Effector memory CD8-positive, alpha-beta T cell (primary cell): Measurements from ENCODE around the gene NKAIN2.

Experiments used
- ATAC-seq: fragments of 150-1000 bp; cut with Tn5 transposase; replicated peaks from 2 replicates; pipeline ENCODE4 v1.10.0; 2021; ENCODE audit warnings: mild to moderate bottlenecking, moderate library complexity
- DNase-seq, 3 experiments: peaks; one replicate each; pipeline ENCODE4 v3.0.0; 2021
- H3K27ac Mint-ChIP-seq, 2 donors: one replicate each; pipeline ENCODE4 v1.8.0; 2022; ENCODE audit warnings: mild to moderate bottlenecking in 2 of 2, mixed read lengths in 2 of 2, moderate library complexity in 2 of 2
- H3K27me3 Mint-ChIP-seq, 2 donors: one replicate each; pipeline ENCODE4 v1.8.0; 2022; ENCODE audit warnings: mixed read lengths in 2 of 2
- H3K36me3 Mint-ChIP-seq: one replicate; pipeline ENCODE4 v1.8.0; 2022; ENCODE audit warnings: mild to moderate bottlenecking, moderate library complexity, mixed read lengths; ENCODE audit not compliant: insufficient read depth
- H3K4me1 Mint-ChIP-seq, 2 donors: one replicate each; pipeline ENCODE4 v1.8.0; 2022; ENCODE audit warnings: low read depth in 2 of 2, mixed read lengths in 2 of 2
- H3K4me3 Mint-ChIP-seq, 2 donors: one replicate each; pipeline ENCODE4 v1.8.0; 2022; ENCODE audit warnings: mild to moderate bottlenecking in 2 of 2, mixed read lengths in 2 of 2, moderate library complexity in 2 of 2
- H3K9me3 Mint-ChIP-seq, 2 donors: one replicate each; pipeline ENCODE4 v1.8.0; 2022; ENCODE audit warnings: mixed read lengths in 2 of 2

The NKAIN2 gene

DNA sequence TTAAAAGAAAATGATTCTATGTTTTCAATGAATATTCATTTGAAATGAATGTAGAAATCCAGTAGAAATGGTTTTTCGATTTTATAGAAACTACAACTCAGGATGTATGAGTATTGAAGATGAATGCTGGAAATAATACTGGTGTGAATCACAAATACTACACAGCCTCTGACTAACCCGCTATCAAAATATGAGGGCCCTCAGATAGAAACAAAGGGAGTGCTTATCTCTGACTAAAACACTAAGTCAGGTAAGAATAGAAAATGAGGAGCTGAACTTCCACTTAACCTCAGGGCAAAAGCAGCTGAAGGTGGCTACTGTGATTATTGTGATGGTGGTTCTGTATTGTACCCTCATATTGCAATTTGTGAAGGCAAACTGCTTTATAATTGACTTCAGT, 937.7 kb downstream of the NKAIN2 start:
- H3K27ac Mint-ChIP-seq: no peak overlapping the region
- ATAC-seq (no peak), DNase-seq (no peak)
- no peaks in the 10 kb centered on the region for H3K36me3 Mint-ChIP-seq
- H3K27me3 Mint-ChIP-seq: no peaks in the 10 kb centered on the region
- no peaks in the 10 kb centered on the region for H3K4me1 Mint-ChIP-seq
- H3K9me3 Mint-ChIP-seq: peaks cover 6 to 9% of the 10 kb centered on the region in 2 donors
- no peak overlapping the region for H3K4me3 Mint-ChIP-seq

DNA sequence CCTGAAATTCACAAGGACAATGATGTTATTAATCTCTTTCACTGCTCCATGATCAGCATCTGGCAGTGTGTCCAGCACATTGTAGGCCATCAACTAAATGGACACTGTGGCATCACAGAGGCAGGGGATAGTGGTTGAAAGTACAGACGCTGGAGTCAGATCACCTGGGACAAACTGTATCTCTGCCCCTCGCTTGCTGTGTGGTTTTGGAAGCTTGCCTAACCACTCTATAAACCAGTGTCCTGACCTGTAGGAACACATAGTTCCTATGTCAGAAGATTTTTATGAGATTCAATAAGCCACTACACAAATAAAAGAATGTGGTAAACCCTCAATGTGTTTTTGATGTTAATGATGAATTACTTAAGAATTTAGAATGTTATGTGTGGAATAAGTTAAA, 939.3 kb downstream of the NKAIN2 start:
- Mint-ChIP-seq H3K4me3 (no peak overlapping the region), H3K9me3 (peaks cover 0 to 6% of the 10 kb centered on the region in 2 donors), H3K27me3 (no peaks in the 10 kb centered on the region), H3K4me1 (no peaks in the 10 kb centered on the region), H3K36me3 (no peaks in the 10 kb centered on the region), H3K27ac (no peak overlapping the region)
- ATAC-seq: no peak
- no peak for DNase-seq

DNA sequence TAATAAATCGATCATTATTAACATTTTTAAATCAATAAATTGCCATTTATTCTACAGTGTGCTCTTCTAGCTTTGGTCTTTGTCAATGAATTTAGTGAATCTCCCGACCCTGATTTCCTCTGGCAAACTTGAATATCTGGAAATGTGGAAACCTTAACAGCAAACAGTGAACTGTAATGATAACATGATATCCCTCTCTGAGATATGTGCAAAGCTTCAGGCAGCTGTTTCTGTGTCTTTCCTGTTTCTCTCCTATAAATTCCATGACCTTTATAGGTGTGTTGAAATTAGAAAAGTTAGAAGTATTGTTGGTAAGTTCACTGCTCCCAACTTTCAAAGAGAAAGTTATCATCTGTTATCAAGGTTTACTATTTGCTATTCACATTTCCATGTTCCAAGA, 939.8 kb downstream of the NKAIN2 start:
- ATAC-seq (no peak), DNase-seq (no peak)
- Mint-ChIP-seq H3K9me3 (peaks cover 0 to 6% of the 10 kb centered on the region in 2 donors), H3K27ac (no peak overlapping the region), H3K27me3 (no peaks in the 10 kb centered on the region), H3K36me3 (no peaks in the 10 kb centered on the region), H3K4me1 (no peaks in the 10 kb centered on the region), H3K4me3 (no peak overlapping the region)

DNA sequence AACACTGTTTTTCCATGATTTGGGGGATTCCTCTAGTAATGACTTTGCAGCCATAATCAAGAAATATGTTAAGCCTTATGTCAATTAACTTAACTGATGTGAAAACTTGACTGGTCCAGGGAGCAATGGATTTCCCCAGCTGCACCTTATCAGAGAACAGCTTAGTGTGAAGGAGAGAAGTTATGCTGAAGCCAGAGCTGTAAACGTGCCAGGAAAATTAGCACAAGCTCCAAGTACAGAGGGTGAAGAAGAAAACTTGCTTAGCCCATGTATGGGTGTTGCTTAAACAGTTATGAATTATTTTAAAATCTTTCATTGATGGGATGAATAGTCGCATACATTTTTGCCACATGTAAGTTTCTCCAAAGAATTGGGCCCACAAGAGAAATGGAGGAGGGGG, 943.7 kb downstream of the NKAIN2 start:
- Mint-ChIP-seq H3K27ac (no peak overlapping the region), H3K4me3 (no peak overlapping the region), H3K27me3 (no peaks in the 10 kb centered on the region), H3K36me3 (no peaks in the 10 kb centered on the region), H3K9me3 (peaks cover 0 to 7% of the 10 kb centered on the region in 2 donors), H3K4me1 (no peaks in the 10 kb centered on the region)
- ATAC-seq (no peak), DNase-seq (no peak)

DNA sequence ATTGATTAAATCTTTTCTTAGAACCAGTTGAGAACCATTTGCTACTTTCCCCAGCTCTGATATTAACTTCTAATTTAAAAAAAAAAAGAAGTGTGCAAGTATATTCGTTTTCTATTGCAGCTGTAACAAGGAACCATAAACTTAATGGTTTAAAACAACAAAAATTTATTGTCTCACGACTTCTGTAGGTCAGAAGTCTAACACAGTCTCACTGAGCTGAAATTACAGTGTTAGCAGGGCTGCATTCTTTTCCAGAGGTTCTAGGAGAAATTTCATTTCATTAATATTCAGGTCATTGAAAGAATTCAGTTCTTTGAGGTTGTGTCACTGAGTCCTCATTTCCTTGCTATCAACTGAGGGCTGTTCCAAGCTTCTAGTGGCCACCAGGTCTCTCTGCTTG, 945.1 kb downstream of the NKAIN2 start:
- H3K27ac Mint-ChIP-seq: no peak overlapping the region
- no peaks in the 10 kb centered on the region for H3K27me3 Mint-ChIP-seq
- DNase-seq (no peak), ATAC-seq (no peak)
- H3K36me3 Mint-ChIP-seq: no peaks in the 10 kb centered on the region
- no peaks in the 10 kb centered on the region for H3K4me1 Mint-ChIP-seq
- H3K9me3 Mint-ChIP-seq: peaks cover 0 to 6% of the 10 kb centered on the region in 2 donors
- H3K4me3 Mint-ChIP-seq: no peak overlapping the region

DNA sequence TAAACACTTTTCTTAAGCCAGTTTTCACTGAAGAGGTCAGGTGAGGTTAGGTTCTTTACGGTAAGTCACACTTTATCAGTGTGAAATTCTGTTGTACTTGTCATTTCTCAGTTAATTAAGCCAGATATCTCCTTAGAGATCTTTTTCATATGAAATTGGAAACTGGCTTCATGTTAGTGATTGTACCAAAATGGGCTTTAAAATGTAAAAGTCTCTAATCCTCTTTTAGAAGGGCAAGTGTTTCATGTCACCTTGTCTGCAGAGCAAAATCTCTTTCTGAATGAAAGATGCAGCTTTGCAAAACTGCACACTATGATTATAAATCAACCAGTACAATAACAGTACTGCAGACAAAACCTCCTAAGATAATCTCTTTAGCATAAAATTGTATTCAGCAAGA, 949.3 kb downstream of the NKAIN2 start:
- no peak overlapping the region for H3K4me3 Mint-ChIP-seq
- H3K9me3 Mint-ChIP-seq: peaks cover 9% of the 10 kb centered on the region in 2 donors
- no peaks in the 10 kb centered on the region for H3K36me3 Mint-ChIP-seq
- no peak overlapping the region for H3K27ac Mint-ChIP-seq
- ATAC-seq (no peak), DNase-seq (no peak)
- H3K27me3 Mint-ChIP-seq: no peaks in the 10 kb centered on the region
- no peaks in the 10 kb centered on the region for H3K4me1 Mint-ChIP-seq

DNA sequence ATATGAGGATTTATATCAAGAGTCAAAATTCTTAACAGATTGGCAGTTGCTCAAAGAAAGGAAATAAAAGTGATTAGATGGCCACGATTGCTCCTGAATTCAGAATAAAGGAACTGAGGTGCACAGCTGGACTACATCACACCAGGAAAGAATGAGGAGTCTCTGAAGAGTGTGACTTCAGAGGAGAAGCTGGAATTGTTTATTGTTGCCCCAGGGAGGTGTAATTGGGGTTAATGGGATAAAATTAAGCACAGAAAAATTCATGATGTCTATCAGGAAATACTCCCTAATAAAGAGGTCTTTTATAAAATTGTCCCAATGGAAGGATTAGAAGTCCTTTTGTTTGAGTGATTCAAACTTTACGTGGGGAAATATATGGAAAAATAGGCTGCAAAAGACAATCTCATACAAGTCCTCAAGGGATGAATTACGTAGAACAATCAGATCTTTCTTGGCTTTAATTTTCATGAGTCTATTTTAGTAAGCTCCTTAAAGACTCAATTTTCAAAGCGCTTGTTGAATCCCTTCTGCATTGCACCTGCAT, 950.0 kb downstream of the NKAIN2 start:
- peaks cover 9 to 12% of the 10 kb centered on the region in 2 donors for H3K9me3 Mint-ChIP-seq
- H3K4me3 Mint-ChIP-seq: no peak overlapping the region
- no peak for ATAC-seq
- no peak for DNase-seq
- no peaks in the 10 kb centered on the region for H3K36me3 Mint-ChIP-seq
- H3K4me1 Mint-ChIP-seq: no peaks in the 10 kb centered on the region
- no peaks in the 10 kb centered on the region for H3K27me3 Mint-ChIP-seq
- no peak overlapping the region for H3K27ac Mint-ChIP-seq

DNA sequence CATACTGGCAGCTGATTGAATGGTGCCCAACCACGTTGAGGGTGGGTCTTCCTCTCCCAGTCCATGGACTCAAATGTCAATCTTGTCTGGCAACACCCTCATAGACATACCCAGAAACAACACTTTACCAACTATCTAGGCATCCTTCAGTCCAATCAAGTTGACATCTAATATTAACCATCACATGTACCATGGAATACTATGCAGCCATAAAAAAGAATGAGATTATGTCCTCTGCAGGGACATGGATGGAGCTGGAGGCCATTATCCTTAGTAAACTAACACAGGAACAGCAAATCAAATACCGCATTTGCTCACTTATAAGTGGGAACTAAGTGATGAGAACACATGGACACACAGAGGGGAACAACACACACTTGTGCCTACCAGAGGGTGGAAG, 951.7 kb downstream of the NKAIN2 start:
- Mint-ChIP-seq H3K9me3 (peaks cover 10 to 18% of the 10 kb centered on the region in 2 donors), H3K36me3 (no peaks in the 10 kb centered on the region)
- ATAC-seq: no peak

DNA sequence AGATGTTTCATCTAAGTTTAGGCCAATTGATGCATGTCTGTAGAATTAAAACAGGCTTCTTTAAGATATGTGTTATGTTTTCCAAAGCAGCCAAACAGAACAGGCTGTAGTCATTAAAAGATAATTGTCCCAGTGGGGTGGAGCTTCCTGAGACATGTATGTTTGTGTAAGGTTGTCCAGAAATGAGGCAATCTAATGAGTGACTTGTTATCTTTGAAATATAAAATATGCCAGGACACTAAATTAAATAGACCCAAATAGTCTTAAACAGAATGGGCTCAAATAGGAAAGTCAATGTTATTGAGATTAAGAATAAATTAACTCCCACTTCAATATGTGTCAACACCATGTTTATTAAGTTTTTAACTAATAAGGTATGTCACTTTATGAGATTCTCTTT, 953.9 kb downstream of the NKAIN2 start:
- Mint-ChIP-seq H3K9me3 (peaks cover 10 to 20% of the 10 kb centered on the region in 2 donors), H3K27me3 (no peaks in the 10 kb centered on the region), H3K36me3 (no peaks in the 10 kb centered on the region), H3K4me1 (no peaks in the 10 kb centered on the region), H3K27ac (no peak overlapping the region), H3K4me3 (no peak overlapping the region)
- ATAC-seq (no peak), DNase-seq (no peak)

More for the DNA sequence above, 951.7 kb downstream of the NKAIN2 start:
- no peaks in the 10 kb centered on the region for H3K4me1 Mint-ChIP-seq
- no peak overlapping the region for H3K27ac Mint-ChIP-seq
- no peaks in the 10 kb centered on the region for H3K27me3 Mint-ChIP-seq
- H3K4me3 Mint-ChIP-seq: no peak overlapping the region
- no peak for DNase-seq

DNA sequence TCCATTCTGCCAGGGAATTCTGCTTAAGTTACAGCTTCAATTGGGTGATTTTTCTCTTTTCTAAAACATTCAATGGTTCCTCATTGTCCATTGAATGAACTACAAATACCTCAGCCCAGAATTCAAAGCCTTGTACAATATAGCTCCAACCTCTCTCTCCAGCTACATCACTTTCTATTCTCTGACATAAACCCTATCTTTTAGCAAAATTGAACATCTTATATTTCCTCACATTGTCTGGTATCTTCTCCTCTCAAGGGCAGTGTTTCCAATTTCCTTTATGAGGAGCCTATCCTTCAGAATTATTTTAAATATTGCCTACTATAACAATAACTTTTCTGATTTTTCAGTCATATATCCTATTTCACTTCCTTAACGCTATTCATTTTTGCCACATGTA, 955.0 kb downstream of the NKAIN2 start:
- DNase-seq: no peak
- Mint-ChIP-seq H3K27me3 (no peaks in the 10 kb centered on the region), H3K36me3 (no peaks in the 10 kb centered on the region), H3K9me3 (peaks cover 9 to 24% of the 10 kb centered on the region in 2 donors), H3K27ac (no peak overlapping the region), H3K4me1 (no peaks in the 10 kb centered on the region), H3K4me3 (no peak overlapping the region)
- no peak for ATAC-seq

DNA sequence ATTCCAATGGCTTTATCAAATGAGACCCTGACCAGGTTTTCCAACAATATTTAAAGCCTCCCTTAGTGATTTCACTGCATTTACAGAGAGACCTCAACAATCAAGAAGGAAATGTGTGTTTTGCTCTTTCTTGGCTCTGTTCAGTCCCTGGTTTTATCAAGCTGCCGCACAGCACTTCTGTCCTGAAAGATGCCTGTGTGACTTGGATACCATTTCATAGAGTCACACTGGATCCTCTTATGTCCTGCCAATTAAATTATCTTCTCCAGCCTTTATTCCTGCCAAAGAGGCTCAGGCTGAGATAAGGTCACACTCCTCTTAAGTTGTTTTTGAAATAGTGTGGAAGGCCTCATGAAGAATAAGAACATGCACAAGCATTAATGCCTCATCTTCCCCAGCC, 961.6 kb downstream of the NKAIN2 start:
- no peak overlapping the region for H3K4me3 Mint-ChIP-seq
- no peaks in the 10 kb centered on the region for H3K27me3 Mint-ChIP-seq
- H3K9me3 Mint-ChIP-seq: peaks cover 0 to 6% of the 10 kb centered on the region in 2 donors
- DNase-seq (no peak), ATAC-seq (no peak)
- H3K36me3 Mint-ChIP-seq: no peaks in the 10 kb centered on the region
- H3K27ac Mint-ChIP-seq: no peak overlapping the region
- H3K4me1 Mint-ChIP-seq: no peaks in the 10 kb centered on the region

DNA sequence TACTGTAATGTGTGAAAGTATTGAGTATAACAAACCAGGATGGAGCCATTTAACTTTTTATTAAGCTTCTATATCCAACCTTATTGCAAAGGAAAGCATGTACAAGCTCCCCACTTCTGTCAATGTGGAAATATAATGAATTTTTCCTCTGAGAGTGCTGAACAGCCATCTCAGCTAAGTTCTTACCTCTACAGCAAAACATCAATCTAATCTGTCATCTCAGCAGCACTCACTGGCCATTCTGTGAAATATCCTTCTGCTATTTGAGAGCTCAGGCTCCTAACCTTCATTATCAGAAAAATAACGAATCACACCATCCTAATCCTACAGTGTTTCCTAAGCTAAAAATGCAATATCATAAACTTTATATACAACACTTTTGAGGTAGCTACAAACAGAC, 964.6 kb downstream of the NKAIN2 start:
- Mint-ChIP-seq H3K27me3 (no peaks in the 10 kb centered on the region), H3K4me3 (no peak overlapping the region)

DNA sequence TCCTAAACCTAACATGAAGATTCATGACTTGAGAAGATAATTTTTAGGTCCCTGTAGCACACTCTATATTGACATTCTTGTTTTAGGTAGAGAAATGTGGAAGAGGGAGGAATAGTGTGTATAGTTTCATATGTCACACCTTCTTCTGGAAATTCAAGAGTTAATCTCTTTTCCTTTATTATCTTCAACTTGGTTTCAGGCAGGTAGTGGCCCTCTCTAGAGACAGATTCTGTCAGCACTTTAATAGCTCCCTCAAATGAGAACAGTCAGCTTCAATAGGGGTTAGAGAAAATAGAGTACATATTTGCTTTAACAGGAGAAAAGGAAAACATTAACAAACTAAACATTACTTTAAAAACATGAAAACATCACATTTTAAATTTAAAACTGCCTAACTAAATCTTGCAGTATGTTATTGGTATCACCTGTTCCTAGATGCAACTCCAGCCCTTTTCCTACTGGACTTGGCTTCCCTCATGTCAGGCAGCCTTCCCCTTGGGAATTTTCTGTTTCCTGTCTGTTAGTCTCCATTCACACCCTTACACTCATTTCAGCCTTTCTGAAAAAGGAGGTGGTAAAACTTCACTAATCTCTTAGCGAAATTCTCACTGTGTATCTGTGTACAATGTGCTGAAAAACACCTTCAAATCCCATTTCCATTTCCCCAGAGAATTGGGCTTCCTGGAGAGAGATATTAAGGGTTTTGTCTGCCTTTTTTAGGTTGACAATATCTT, 966.3 kb downstream of the NKAIN2 start:
- Mint-ChIP-seq H3K4me1 (no peaks in the 10 kb centered on the region), H3K27ac (no peak overlapping the region), H3K27me3 (no peaks in the 10 kb centered on the region), H3K4me3 (no peak overlapping the region), H3K36me3 (no peaks in the 10 kb centered on the region), H3K9me3 (no peaks in the 10 kb centered on the region)
- DNase-seq: no peak
- no peak for ATAC-seq

More for the DNA sequence above, 964.6 kb downstream of the NKAIN2 start:
- no peak overlapping the region for H3K27ac Mint-ChIP-seq
- H3K9me3 Mint-ChIP-seq: no peaks in the 10 kb centered on the region
- no peaks in the 10 kb centered on the region for H3K4me1 Mint-ChIP-seq
- no peaks in the 10 kb centered on the region for H3K36me3 Mint-ChIP-seq
- no peak for DNase-seq
- ATAC-seq: no peak

DNA sequence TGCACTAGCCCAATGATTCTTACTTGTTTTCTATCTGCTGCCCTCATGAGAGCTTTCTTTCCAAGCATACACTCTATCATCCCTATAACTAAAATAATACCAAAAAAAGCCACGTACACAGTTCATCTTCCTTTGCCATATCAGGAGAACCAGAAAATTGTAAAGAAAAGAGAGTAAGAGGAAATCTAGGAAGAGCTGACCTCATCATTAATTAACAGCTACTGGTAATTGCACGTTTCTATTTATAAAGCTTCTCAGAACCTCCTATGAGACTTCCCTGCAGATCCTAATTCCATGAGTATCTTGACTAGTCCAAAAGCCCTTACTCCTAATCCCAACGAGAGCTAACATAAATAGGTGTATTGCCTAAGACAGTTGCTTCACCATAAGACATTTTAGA, 967.1 kb downstream of the NKAIN2 start:
- ATAC-seq (no peak), DNase-seq (no peak)
- Mint-ChIP-seq H3K9me3 (no peaks in the 10 kb centered on the region), H3K4me1 (no peaks in the 10 kb centered on the region), H3K27me3 (no peaks in the 10 kb centered on the region), H3K4me3 (no peak overlapping the region), H3K36me3 (no peaks in the 10 kb centered on the region), H3K27ac (no peak overlapping the region)
